ENCODE measurements around the gene NMRK2.

The NMRK2 gene

DNA sequence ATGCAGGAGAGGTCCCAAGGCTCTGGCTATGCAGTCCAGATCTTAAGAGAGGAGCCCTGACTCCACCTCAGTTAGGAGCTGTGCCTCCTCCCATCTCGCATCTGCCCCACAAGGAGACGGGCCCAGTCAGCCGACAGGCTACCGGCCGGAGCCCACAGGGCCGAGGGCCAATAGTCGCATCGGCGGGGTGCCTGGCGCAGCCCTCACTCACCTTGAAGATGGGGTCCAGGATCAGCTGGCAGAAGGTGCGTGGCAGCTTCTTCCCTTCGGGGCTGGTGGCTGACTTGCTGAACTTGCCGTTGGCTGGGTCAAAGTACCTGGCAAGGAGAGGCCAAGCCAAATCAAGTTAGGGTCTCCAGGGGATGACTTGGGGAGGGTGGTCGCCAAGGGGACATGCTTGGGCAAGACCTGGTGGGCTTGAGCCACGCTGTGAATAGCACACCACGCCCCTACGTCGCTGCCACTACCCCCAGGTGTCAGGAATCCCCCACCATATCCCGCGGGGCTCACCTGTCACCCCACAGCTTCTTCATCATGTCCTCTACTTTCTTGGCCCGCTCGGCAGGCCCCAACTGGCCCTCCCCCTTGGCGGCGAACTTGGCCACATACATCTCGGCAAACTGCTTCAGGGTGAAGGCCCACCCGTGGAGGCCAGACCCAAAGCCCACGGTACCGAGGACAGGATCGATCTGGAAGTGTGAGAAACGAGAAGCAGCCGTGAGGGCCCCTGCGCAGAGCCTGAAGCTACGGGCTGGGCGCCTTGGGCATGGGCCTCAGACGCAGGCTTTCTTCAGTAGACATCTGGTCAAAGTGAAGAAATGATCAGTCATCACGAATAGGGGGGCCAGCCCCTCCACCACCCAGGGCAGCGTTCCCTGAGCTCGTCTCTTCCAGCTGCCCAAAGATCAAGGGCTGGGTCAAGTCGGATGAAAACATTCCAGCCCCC lies 49.1 kb downstream of the NMRK2 start:
- no peak for DNase-seq

DNA sequence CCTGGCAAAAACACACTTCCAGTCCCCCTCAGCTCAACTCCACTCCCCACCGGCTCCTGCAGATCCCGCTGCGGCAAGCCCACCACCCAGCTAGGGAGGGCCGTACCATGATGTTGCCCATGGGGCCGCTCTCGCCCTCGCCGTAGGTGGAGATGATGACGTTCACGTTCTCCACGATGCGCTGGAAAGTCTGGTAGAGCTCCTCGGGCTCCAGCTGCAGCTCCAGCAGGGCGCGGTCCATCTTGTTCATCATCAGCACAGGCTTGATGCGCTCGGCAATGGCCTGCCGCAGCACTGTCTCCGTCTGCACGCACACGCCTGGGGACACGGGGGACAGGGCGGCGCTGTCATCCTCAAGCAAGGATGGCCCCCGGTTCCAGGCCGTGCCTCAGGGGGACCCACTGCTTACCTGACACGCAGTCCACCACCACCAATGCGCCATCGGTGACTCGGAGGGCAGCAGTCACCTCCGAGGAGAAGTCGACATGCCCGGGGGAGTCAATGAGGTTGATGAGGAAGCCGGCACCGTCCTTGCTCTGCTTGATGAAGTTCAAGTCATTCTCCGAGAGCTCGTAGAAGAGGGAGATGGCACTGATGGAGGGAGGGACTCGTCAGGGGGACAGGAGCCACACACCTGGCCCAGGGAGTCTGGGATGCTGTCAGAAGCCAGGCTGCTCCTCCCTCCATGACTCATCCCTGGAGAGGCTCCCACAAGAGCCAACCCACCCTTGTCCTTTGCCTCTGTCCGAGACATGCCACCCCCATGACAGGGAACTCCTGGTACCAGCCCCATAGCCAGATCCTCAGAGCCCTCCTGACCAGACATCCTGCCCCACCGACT lies 50.1 kb downstream of the NMRK2 start:
- DNase-seq = no peak

GRCh38 chr19:3983542-3983914 lies 50.7 kb downstream of the NMRK2 start:
- DNase-seq = no peak

DNA sequence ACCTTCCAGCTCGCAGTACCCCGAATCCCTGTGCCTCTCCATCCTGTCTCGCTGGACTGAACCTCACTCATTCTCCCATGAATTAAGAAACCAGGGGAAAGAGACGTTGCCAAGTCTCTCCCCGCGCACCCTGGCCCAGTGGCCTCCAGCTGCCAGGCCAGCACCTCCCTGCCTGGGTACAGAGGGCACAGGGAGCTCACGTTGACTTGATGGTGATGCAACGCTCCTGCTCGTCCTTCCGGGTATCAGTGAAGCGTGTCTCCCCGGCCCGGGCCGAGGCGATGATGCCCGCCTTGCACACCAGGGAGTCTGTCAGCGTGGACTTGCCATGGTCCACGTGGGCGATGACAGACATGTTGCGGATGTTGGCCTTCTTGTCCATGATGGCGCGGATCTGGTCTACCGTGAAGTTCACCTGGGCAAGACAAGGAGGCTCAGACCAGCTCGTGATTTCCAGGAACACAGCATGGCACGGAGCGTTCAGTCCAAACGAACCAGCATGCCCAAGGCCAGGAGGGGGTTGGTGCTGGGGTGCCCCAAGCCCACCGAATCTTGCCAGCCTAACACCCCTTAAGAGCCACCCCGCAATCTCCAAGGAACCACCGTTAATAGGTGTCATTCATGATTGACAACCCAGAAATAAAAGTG lies 51.2 kb downstream of the NMRK2 start:
- DNase-seq = peak in 1 of 2 experiments; percentile 11

GRCh38 chr19:3984584-3984907 lies 51.7 kb downstream of the NMRK2 start:
- DNase-seq = no peak

GRCh38 chr19:3984908-3985642 lies 52.2 kb downstream of the NMRK2 start, which contains the start of gene EEF2:
EEF2 (minus strand) TSS chr19:3985463; CDS start chr19:3985380, 83 bp downstream.
- DNase-seq = peak; percentile 38 to 85

DNA sequence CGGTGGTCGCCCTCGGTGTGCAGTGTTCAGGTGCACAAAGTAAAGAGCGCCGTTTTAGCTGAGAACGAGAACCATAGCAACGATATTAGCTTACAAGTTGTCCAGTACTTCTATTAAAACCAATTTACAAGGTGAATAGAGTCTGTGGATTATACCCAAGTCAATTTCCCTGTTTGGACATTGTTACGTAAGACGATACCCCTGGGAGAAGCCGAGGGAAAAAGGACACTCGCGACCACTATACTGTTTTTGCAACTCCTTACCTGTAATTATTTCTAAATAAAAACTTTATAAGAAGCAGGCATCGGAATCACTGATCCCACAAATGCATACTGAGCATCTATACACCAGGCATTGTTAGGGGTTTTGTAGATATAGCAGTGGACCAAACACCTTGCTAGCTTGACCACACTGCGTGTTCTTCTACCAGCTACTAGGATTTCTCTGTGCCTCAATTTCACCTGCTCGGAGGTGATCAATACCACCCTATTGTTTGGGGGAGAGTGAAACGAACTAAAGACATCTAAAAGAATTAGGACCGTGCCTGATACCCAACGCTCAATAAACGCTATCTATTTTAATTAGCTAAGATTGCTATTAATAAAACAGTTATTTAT lies 52.9 kb downstream of the NMRK2 start:
- no peak for DNase-seq

DNA sequence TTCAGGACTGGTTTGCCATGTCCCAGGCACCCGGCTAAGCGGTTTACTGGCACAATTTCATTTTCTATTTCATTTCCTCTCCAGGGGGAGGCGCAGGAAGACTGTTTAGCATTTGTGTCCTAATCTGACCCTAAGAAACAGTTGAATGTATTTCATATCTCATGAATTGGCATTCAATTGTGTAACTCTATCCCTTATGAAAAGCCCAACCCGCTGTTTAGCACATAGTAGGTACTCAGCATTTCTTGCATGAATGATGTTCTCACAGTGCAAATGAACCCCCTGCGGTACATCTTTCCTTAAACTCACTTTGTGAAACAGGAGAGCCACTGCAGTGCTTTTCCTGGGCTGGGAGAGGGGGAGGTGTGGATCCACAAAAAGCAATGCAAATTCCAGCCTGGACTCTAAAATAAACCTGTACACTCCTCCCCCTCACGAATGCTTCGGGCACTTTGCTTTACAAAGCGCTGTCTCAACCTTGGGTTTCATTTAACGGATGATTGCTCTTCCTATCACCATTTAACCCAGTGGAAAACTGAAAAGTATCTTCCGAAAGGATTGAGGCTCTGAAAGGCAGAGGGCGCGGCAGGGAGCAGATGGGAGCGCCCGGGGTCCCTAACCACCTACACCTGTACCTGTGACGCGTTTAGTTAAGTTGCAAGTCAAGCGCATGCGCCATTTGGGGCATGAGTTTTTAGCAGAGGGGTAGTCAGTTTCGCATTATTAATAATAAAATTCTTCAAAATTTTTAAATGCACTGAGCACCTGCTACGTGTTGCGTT lies 53.6 kb downstream of the NMRK2 start:
- DNase-seq = peak; percentile 90 to 95

- DNase-seq = peak; percentile 30 to 79
Observed at GRCh38 chr19:3987619-3988371, 54.9 kb downstream of the NMRK2 start.

DNA sequence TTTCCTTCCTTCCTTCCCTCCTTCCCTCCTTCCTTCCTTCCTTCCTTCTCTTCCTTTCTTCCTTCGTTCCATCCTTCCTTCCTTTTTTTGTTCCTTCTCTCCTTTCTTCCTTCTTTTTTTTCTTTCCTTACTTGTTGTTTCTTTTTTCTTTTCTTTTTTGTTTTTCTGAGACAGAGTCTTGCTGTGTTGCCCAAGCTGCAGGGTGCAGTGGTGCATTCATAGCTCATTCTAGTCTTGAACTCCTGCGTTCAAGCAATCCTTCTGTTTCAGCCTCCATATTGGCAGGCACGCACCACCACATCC lies 57.9 kb downstream of the NMRK2 start:
- DNase-seq = no peak

Measured in NCI-H526 (cell line).